GM18520 (cell line): ENCODE measurements around the gene CCL25.

ENCODE experiments used
- ATAC-seq: cut with Tn5 transposase; IDR thresholded peaks from one replicate; pipeline ENCODE4 v1.9.1; 2021; ENCODE audit not compliant: unreplicated experiment

CCL25 gene

DNA sequence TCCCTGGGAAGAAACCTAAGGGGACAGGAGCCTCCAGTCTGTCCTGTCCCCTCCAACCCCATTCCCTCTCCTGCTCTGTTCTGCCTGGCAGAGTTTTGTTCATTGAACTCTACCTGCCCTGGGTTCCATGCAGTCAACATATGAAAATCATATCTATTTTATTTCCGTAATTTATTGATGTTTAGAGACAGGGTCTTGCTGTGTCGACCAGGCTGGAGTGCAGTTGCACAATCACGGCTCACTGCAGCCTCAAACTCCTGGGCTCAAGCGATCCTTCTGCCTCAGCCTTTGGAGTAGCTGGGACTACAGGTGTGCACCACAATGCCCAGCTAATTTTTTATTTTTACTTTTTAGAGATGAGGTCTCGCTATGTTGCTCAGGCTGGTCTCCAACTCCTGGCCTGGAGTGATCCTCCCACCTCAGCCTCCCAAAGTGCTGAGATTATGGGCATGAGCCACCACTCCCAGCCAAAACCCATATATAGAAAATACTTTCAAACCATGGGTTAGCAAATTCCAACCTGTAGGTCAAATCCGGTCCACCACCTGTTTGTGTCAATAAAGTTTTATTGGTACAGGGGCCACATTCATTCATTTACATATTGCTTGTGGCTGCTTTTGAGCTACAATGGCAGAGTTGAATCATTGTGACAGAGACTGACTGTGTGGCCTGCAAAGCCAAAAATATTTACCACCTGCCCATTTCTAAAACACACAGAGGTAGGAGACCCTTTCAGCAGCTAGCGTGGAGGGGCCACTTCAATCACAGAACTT, 57.5 kb downstream of the CCL25 start:
- ATAC-seq: no peak

GRCh38 chr19:8110931-8111330, 58.4 kb downstream of the CCL25 start:
- no peak for ATAC-seq

- ATAC-seq: no peak
These were observed 58.8 kb downstream of the CCL25 start for GRCh38 chr19:8111376-8111775.
